ENCODE measurements around the gene SUPT16H. TPM values are rescaled to one million over a fixed set of nuclear protein-coding genes. Genes with fewer than 3 reads are reported as not detected.
"Not testable (repeated sequence)": the region's sequence is repeated elsewhere in the genome, so short reads cannot be mapped to it uniquely, and the experiment has no call there.

The SUPT16H gene
- total and polyA plus RNA-seq, 2 experiments from 2014 or later, result 187 to 268 TPM

- Histone ChIP-seq H3K36me3 (ENCODE audit: insufficient read depth) (no peaks in the 10 kb centered on the region), H3F3A (replicated peaks; ENCODE audit: low read depth) (no peaks in the 10 kb centered on the region), H4K20me1 (replicated peaks; ENCODE audit: insufficient read depth) (no peaks in the 10 kb centered on the region), H3K27me3 (ENCODE audit: insufficient read depth) (no peaks in the 10 kb centered on the region), H3K9me2 (ENCODE audit: insufficient read depth) (no peaks in the 10 kb centered on the region), H3K4me2 (peak overlapping the region; percentile 75), H3K79me2 (replicated peaks; ENCODE audit: insufficient read depth) (no peaks in the 10 kb centered on the region), H2AFZ (no peak overlapping the region), H3K4me1 (ENCODE audit: insufficient read depth) (peaks cover 25% of the 10 kb centered on the region), H3K4me3 (peak overlapping the region; percentile 48; the same call in 1 of the 2 replicates), H3K27ac (ENCODE audit: low read depth) (peak overlapping the region; percentile 94)
- Mint-ChIP-seq H3K36me3 (ENCODE audit: low read depth) (no peaks in the 10 kb centered on the region), H3K9me3 (no peaks in the 10 kb centered on the region), H3K4me3 (peak overlapping the region; percentile 82), H3K27ac (peak overlapping the region; percentile 98; the same call in 1 of the 2 replicates), H3K4me1 (peaks cover 29% of the 10 kb centered on the region; the same call in 2 of the 3 replicates), H3K27me3 (ENCODE audit: insufficient read depth, low read depth, poor library complexity) (peaks cover 2% of the 10 kb centered on the region)
- DNase-seq (ENCODE audit: low spot score) (no peak), ATAC-seq (no peak)
- no peak for TF ChIP-seq STAT1 (IDR thresholded peaks at IDR 0.05; ENCODE audit: unreplicated experiment)
- TF ChIP-seq CTCF (conservative IDR thresholded peaks at IDR 0.05; ENCODE audit: low read depth in 2 of 2), result no peak
- no peak for TF ChIP-seq EZH2phosphoT487 (IDR thresholded peaks at IDR 0.05; ENCODE audit: unreplicated experiment)
- no peak for TF ChIP-seq ZNF331 (CRISPR knock-in tag; IDR thresholded peaks at IDR 0.05; ENCODE audit: low read depth)
- TF ChIP-seq JUNB (IDR thresholded peaks at IDR 0.05; ENCODE audit: unreplicated experiment), result no peak
Observed at GRCh38 chr14:21307637-21308036, 76.2 kb downstream of the SUPT16H start.

DNA sequence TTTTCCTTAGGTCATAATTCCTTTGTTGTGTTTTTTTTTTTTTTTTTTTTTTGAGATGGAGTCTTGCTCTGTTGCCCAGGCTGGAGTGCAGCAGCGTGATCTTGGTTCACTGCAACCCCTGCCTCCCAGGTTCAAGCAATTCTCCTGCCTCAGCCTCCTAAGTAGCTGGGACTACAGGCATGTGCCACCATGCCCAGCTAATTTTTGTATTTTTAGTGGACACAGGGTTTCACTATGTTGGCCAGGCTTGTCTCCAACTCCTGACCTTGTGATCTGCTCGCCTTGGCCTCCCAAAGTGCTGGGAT, 81.0 kb downstream of the SUPT16H start:
- H3K27ac ChIP-seq (ENCODE audit: low read depth); H3F3A ChIP-seq (replicated peaks; ENCODE audit: low read depth); H3K4me3 ChIP-seq; H4K20me1 ChIP-seq (replicated peaks; ENCODE audit: insufficient read depth); H3K27me3 Mint-ChIP-seq (ENCODE audit: insufficient read depth, low read depth, poor library complexity); H3K27ac Mint-ChIP-seq; H3K9me3 Mint-ChIP-seq; DNase-seq (ENCODE audit: low spot score); H3K4me2 ChIP-seq; H3K79me2 ChIP-seq (replicated peaks; ENCODE audit: insufficient read depth); H3K4me3 Mint-ChIP-seq; ATAC-seq; H3K27me3 ChIP-seq (ENCODE audit: insufficient read depth); H2AFZ ChIP-seq; H3K36me3 Mint-ChIP-seq (ENCODE audit: low read depth); H3K9me2 ChIP-seq (ENCODE audit: insufficient read depth); H3K36me3 ChIP-seq (ENCODE audit: insufficient read depth): not testable (repeated sequence)
- H3K4me1 Mint-ChIP-seq, result peaks cover 11% of the 10 kb centered on the region; the same call in 2 of the 3 replicates
- peaks cover 17% of the 10 kb centered on the region for H3K4me1 ChIP-seq (ENCODE audit: insufficient read depth)

DNA sequence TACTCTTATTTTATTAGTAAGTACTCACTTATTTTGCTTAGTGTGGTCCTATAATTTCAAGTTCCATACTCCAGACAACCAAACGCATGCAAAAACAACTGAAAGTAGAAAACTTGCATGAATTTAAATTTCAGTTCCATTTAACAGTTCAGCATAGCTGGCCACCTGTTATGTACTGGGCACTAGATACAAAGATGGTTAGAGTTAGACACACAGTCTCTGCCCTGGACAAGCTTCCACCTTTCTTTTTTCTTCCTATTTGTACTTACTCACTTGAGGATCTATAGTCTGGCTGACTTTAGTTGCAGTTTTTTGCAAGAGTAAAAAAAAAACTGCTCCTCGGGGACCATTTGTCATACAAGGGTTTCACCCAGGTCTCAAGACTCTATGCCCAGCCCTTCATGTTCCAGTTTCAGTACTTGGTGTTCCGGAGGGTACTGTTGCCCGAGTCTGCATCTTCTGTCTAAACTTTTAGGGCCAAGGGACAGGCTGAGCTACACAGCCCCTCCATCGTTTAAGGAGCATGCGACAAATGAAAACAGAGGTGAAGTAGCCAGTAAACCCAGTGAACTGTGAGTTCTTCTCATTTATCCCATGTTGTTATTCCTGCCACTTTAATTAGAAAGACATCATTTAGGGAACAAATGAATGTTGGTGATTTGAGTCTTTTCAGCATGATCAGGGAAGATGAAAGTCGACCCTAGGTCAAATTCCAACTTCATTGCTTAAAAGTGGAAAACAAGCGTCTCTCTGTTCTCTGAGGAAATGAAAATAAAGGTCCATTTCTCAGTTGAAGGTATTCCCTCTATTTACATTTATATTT, 81.6 kb downstream of the SUPT16H start:
- H3K27me3 Mint-ChIP-seq (ENCODE audit: insufficient read depth, low read depth, poor library complexity), result no peaks in the 10 kb centered on the region
- Histone ChIP-seq H3K4me3 (no peak overlapping the region), H3K27ac (ENCODE audit: low read depth) (no peak overlapping the region), H2AFZ (peak overlapping the region; percentile 44), H4K20me1 (replicated peaks; ENCODE audit: insufficient read depth) (no peaks in the 10 kb centered on the region), H3K79me2 (replicated peaks; ENCODE audit: insufficient read depth) (no peaks in the 10 kb centered on the region), H3K4me1 (ENCODE audit: insufficient read depth) (peaks cover 12% of the 10 kb centered on the region; the same call in 1 of the 2 replicates), H3K4me2 (no peak overlapping the region), H3K9me2 (ENCODE audit: insufficient read depth) (no peaks in the 10 kb centered on the region), H3F3A (replicated peaks; ENCODE audit: low read depth) (0 out of 2 replicates have a peak, but pooled peaks cover 7% of the 10 kb centered on the region), H3K36me3 (ENCODE audit: insufficient read depth) (no peaks in the 10 kb centered on the region), H3K27me3 (ENCODE audit: insufficient read depth) (peaks cover 10% of the 10 kb centered on the region; the same call in 1 of the 2 replicates)
- H3K9me3 Mint-ChIP-seq, result no peaks in the 10 kb centered on the region
- H3K4me3 Mint-ChIP-seq, result no peak overlapping the region
- H3K27ac Mint-ChIP-seq, result no peak overlapping the region
- DNase-seq (ENCODE audit: low spot score) (no peak), ATAC-seq (no peak)
- peaks cover 5% of the 10 kb centered on the region; the same call in 2 of the 3 replicates for H3K4me1 Mint-ChIP-seq
- H3K36me3 Mint-ChIP-seq (ENCODE audit: low read depth), result no peaks in the 10 kb centered on the region
- no peak for TF ChIP-seq EZH2 (IDR thresholded peaks at IDR 0.05; ENCODE audit: low read depth, unreplicated experiment)
- TF ChIP-seq ZNF114 (CRISPR knock-in tag; IDR thresholded peaks at IDR 0.05), result no peak
- no peak for TF ChIP-seq CTCF (conservative IDR thresholded peaks at IDR 0.05; ENCODE audit: low read depth in 2 of 2)
- no peak for TF ChIP-seq REST (IDR thresholded peaks at IDR 0.05; ENCODE audit: unreplicated experiment)
- no peak for TF ChIP-seq NANOG (IDR thresholded peaks at IDR 0.05; ENCODE audit: borderline replicate concordance)
- TF ChIP-seq JUNB (IDR thresholded peaks at IDR 0.05; ENCODE audit: unreplicated experiment), result no peak

Data from GM23338 (cell line).